Left forelimb (tissue), 1 donor: ENCODE data around the gene PTPRD.

Source experiments
- DNase-seq: peaks from one replicate; pipeline ENCODE4 v3.0.0-alpha.2; 2018; ENCODE audit warnings: low spot score

PTPRD gene

GRCh38 chr9:8432224-8432623, 2180.6 kb downstream of the PTPRD start:
- no peak for DNase-seq

- no peak for DNase-seq
Measured at GRCh38 chr9:8431505-8431904, 2181.3 kb downstream of the PTPRD start.

GRCh38 chr9:8430945-8431344, 2181.9 kb downstream of the PTPRD start:
- no peak for DNase-seq

GRCh38 chr9:8429768-8430167, 2183.0 kb downstream of the PTPRD start:
- no peak for DNase-seq

- no peak for DNase-seq
Measured at GRCh38 chr9:8429157-8429556, 2183.6 kb downstream of the PTPRD start.

- no peak for DNase-seq
Measured at GRCh38 chr9:8428389-8428788, 2184.4 kb downstream of the PTPRD start.

GRCh38 chr9:8424786-8425410, 2187.9 kb downstream of the PTPRD start:
- no peak for DNase-seq

GRCh38 chr9:8420416-8420815, 2192.4 kb downstream of the PTPRD start:
- DNase-seq: no peak

- DNase-seq: no peak
Measured at GRCh38 chr9:8419596-8420275, 2193.1 kb downstream of the PTPRD start.

GRCh38 chr9:8417341-8417740, 2195.5 kb downstream of the PTPRD start:
- DNase-seq: no peak

- no peak for DNase-seq
Measured at GRCh38 chr9:8412327-8412726, 2200.5 kb downstream of the PTPRD start.

GRCh38 chr9:8408575-8409190, 2204.1 kb downstream of the PTPRD start:
- DNase-seq: no peak

- DNase-seq: no peak
Measured at GRCh38 chr9:8401961-8402705, 2210.7 kb downstream of the PTPRD start.

- DNase-seq: no peak
Measured at GRCh38 chr9:8400378-8400777, 2212.4 kb downstream of the PTPRD start.

GRCh38 chr9:8395022-8395421, 2217.8 kb downstream of the PTPRD start:
- DNase-seq: no peak

GRCh38 chr9:8394341-8394740, 2218.5 kb downstream of the PTPRD start:
- DNase-seq: no peak

- no peak for DNase-seq
Measured at GRCh38 chr9:8392866-8393265, 2219.9 kb downstream of the PTPRD start.

GRCh38 chr9:8391566-8391965, 2221.2 kb downstream of the PTPRD start:
- no peak for DNase-seq

- no peak for DNase-seq
Measured at GRCh38 chr9:8391132-8391531, 2221.7 kb downstream of the PTPRD start.

GRCh38 chr9:8390571-8390970, 2222.2 kb downstream of the PTPRD start:
- no peak for DNase-seq

GRCh38 chr9:8389531-8389930, 2223.3 kb downstream of the PTPRD start:
- DNase-seq: no peak

GRCh38 chr9:8388132-8388531, 2224.7 kb downstream of the PTPRD start:
- DNase-seq: no peak

- no peak for DNase-seq
Measured at GRCh38 chr9:8384091-8384490, 2228.7 kb downstream of the PTPRD start.
